GM18519 (cell line): Measurements from ENCODE around the gene CHMP4A.

Source experiments
- ATAC-seq: cut with Tn5 transposase; IDR thresholded peaks from one replicate; pipeline ENCODE4 v1.9.1; 2021; ENCODE audit warnings: mild to moderate bottlenecking, moderate library complexity; ENCODE audit not compliant: unreplicated experiment, low FRiP score

Gene CHMP4A

GRCh38 chr14:24198814-24199524 lies 14.3 kb downstream of the CHMP4A start:
- ATAC-seq: no peak

GRCh38 chr14:24197056-24197450 lies 16.2 kb downstream of the CHMP4A start:
- no peak for ATAC-seq

- ATAC-seq: no peak
Observed at GRCh38 chr14:24196071-24197055, 16.9 kb downstream of the CHMP4A start.

GRCh38 chr14:24195186-24196070 lies 17.9 kb downstream of the CHMP4A start, which contains the start of gene TM9SF1:
Gene TM9SF1 (minus strand): TSS chr14:24195441. CDS start chr14:24195019, 422 bp downstream.
- ATAC-seq: peak; percentile 60

- no peak for ATAC-seq
Observed at GRCh38 chr14:24194873-24195185, 18.5 kb downstream of the CHMP4A start.

- ATAC-seq: no peak
Observed at GRCh38 chr14:24194186-24194872, 19.0 kb downstream of the CHMP4A start.

- no peak for ATAC-seq
Observed at GRCh38 chr14:24192933-24193332, 20.4 kb downstream of the CHMP4A start.

- no peak for ATAC-seq
Observed at GRCh38 chr14:24190416-24190815, 22.9 kb downstream of the CHMP4A start.

- no peak for ATAC-seq
Observed at GRCh38 chr14:24189460-24189859, 23.8 kb downstream of the CHMP4A start.

- no peak for ATAC-seq
Observed at GRCh38 chr14:24189059-24189375, 24.3 kb downstream of the CHMP4A start.

GRCh38 chr14:24188251-24189058 lies 24.8 kb downstream of the CHMP4A start, which contains the start of gene IPO4:
Gene IPO4 (minus strand): TSS chr14:24188816. CDS start chr14:24188787, 29 bp downstream.
- peak; percentile 78 for ATAC-seq

GRCh38 chr14:24187539-24187915 lies 25.8 kb downstream of the CHMP4A start:
- no peak for ATAC-seq

- ATAC-seq: no peak
Observed at GRCh38 chr14:24186831-24187538, 26.3 kb downstream of the CHMP4A start.

- no peak for ATAC-seq
Observed at GRCh38 chr14:24185741-24186140, 27.5 kb downstream of the CHMP4A start.

- no peak for ATAC-seq
Observed at GRCh38 chr14:24185026-24185425, 28.3 kb downstream of the CHMP4A start.

GRCh38 chr14:24184104-24184970 lies 29.0 kb downstream of the CHMP4A start:
- ATAC-seq: no peak

- no peak for ATAC-seq
Observed at GRCh38 chr14:24183014-24183481, 30.2 kb downstream of the CHMP4A start.
